Rectal smooth muscle tissue (tissue), 1 donor: ENCODE measurements around the gene BDH2.

Source experiments
- H3K27ac ChIP-seq: one replicate; pipeline ENCODE4 v1.7.0; 2013; ENCODE audit warnings: low read depth, low read length, inconsistent platforms
- H3K27me3 ChIP-seq: one replicate; pipeline ENCODE4 v1.7.0; 2013; ENCODE audit warnings: low read length; ENCODE audit not compliant: control insufficient read depth, insufficient read depth
- H3K36me3 ChIP-seq: one replicate; pipeline ENCODE4 v1.7.0; 2013; ENCODE audit warnings: low read length; ENCODE audit not compliant: control insufficient read depth, insufficient read depth
- H3K4me1 ChIP-seq: one replicate; pipeline ENCODE4 v1.7.0; 2013; ENCODE audit warnings: low read length; ENCODE audit not compliant: control insufficient read depth, insufficient read depth
- H3K4me3 ChIP-seq: one replicate; pipeline ENCODE4 v1.7.0; 2013; ENCODE audit warnings: low read length
- H3K9ac ChIP-seq: one replicate; pipeline ENCODE4 v1.7.0; 2013; ENCODE audit warnings: low read length

Gene BDH2

GRCh38 chr4:103075894-103076746, 23.5 kb downstream of the BDH2 start:
- Histone ChIP-seq H3K4me1 (peaks cover 10% of the 10 kb centered on the region), H3K27me3 (no peaks in the 10 kb centered on the region), H3K9ac (peak overlapping the region; percentile 83), H3K36me3 (no peaks in the 10 kb centered on the region), H3K4me3 (peak overlapping the region; percentile 87), H3K27ac (peak overlapping the region; percentile 89)

- Histone ChIP-seq H3K4me3 (peak overlapping the region; percentile 87), H3K4me1 (peaks cover 10% of the 10 kb centered on the region), H3K9ac (no peak overlapping the region), H3K27ac (peak overlapping the region; percentile 89), H3K27me3 (no peaks in the 10 kb centered on the region), H3K36me3 (no peaks in the 10 kb centered on the region)
Measured at GRCh38 chr4:103075435-103075893, 24.2 kb downstream of the BDH2 start.

- Histone ChIP-seq H3K4me1 (peaks cover 10% of the 10 kb centered on the region), H3K4me3 (no peak overlapping the region), H3K9ac (no peak overlapping the region), H3K27me3 (no peaks in the 10 kb centered on the region), H3K27ac (no peak overlapping the region), H3K36me3 (no peaks in the 10 kb centered on the region)
Measured at GRCh38 chr4:103074744-103075434, 24.7 kb downstream of the BDH2 start.

GRCh38 chr4:103073792-103074438, 25.7 kb downstream of the BDH2 start:
- H3K9ac ChIP-seq = no peak overlapping the region
- H3K4me1 ChIP-seq = peaks cover 10% of the 10 kb centered on the region
- H3K27me3 ChIP-seq = no peaks in the 10 kb centered on the region
- H3K36me3 ChIP-seq = no peaks in the 10 kb centered on the region
- H3K27ac ChIP-seq = no peak overlapping the region
- H3K4me3 ChIP-seq = no peak overlapping the region

- Histone ChIP-seq H3K9ac (no peak overlapping the region), H3K4me3 (no peak overlapping the region), H3K27ac (no peak overlapping the region), H3K4me1 (no peaks in the 10 kb centered on the region), H3K27me3 (no peaks in the 10 kb centered on the region), H3K36me3 (no peaks in the 10 kb centered on the region)
Measured at GRCh38 chr4:103067841-103068547, 31.6 kb downstream of the BDH2 start.

- H3K4me1 ChIP-seq = no peaks in the 10 kb centered on the region
- H3K27ac ChIP-seq = no peak overlapping the region
- H3K27me3 ChIP-seq = no peaks in the 10 kb centered on the region
- no peak overlapping the region for H3K4me3 ChIP-seq
- no peak overlapping the region for H3K9ac ChIP-seq
- no peaks in the 10 kb centered on the region for H3K36me3 ChIP-seq
Measured at GRCh38 chr4:103060453-103061148, 39.0 kb downstream of the BDH2 start.

- Histone ChIP-seq H3K27me3 (no peaks in the 10 kb centered on the region), H3K9ac (no peak overlapping the region), H3K27ac (no peak overlapping the region), H3K4me1 (no peaks in the 10 kb centered on the region), H3K4me3 (no peak overlapping the region), H3K36me3 (no peaks in the 10 kb centered on the region)
Measured at GRCh38 chr4:103054030-103054429, 45.6 kb downstream of the BDH2 start.

GRCh38 chr4:103052779-103053178, 46.9 kb downstream of the BDH2 start:
- H3K9ac ChIP-seq = no peak overlapping the region
- H3K4me3 ChIP-seq = no peak overlapping the region

GRCh38 chr4:103052145-103052544, 47.5 kb downstream of the BDH2 start:
- H3K27ac ChIP-seq = no peak overlapping the region
- no peak overlapping the region for H3K9ac ChIP-seq
- no peaks in the 10 kb centered on the region for H3K36me3 ChIP-seq

More at GRCh38 chr4:103052779-103053178, 46.9 kb downstream of the BDH2 start:
- Histone ChIP-seq H3K36me3 (no peaks in the 10 kb centered on the region), H3K27ac (no peak overlapping the region), H3K27me3 (no peaks in the 10 kb centered on the region), H3K4me1 (no peaks in the 10 kb centered on the region)

GRCh38 chr4:103050736-103051436, 48.7 kb downstream of the BDH2 start:
- H3K27ac ChIP-seq = no peak overlapping the region
- H3K9ac ChIP-seq = no peak overlapping the region
- H3K4me1 ChIP-seq = peaks cover 4% of the 10 kb centered on the region
- H3K36me3 ChIP-seq = no peaks in the 10 kb centered on the region
- no peak overlapping the region for H3K4me3 ChIP-seq
- no peaks in the 10 kb centered on the region for H3K27me3 ChIP-seq

More at GRCh38 chr4:103052145-103052544, 47.5 kb downstream of the BDH2 start:
- Histone ChIP-seq H3K4me3 (no peak overlapping the region), H3K27me3 (no peaks in the 10 kb centered on the region), H3K4me1 (no peaks in the 10 kb centered on the region)
